GM19397 (cell line): ENCODE data around the gene PLEKHG7.

Experiments used
- ATAC-seq: cut with Tn5 transposase; IDR thresholded peaks from one replicate; pipeline ENCODE4 v1.9.1; 2021; ENCODE audit warnings: mild to moderate bottlenecking, moderate library complexity; ENCODE audit not compliant: unreplicated experiment

The PLEKHG7 gene

DNA sequence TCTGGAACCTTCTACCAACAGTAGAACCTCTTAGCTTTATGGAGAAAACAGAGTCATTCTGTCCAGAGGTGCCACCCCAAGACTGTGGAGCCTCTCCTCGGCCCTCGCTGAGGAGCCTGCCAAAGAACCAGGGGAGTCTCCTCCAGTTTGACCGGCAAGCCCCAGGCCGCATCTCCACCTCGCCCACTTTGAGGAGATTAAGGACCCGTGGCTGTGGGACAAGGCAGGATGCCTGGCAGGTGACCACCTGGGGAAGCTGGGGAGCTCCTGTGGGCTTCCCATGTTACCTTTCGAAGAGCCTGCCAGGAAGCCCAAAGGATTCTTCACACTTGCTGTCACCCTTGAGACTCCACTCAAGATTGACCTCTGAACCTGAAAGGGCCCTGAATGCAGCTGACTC is 3.8 kb downstream of the PLEKHG7 start:
- no peak for ATAC-seq

- no peak for ATAC-seq
These were observed 5.1 kb downstream of the PLEKHG7 start for GRCh38 chr12:92707926-92708325.

GRCh38 chr12:92715625-92716024 is 12.8 kb downstream of the PLEKHG7 start:
- ATAC-seq: no peak

DNA sequence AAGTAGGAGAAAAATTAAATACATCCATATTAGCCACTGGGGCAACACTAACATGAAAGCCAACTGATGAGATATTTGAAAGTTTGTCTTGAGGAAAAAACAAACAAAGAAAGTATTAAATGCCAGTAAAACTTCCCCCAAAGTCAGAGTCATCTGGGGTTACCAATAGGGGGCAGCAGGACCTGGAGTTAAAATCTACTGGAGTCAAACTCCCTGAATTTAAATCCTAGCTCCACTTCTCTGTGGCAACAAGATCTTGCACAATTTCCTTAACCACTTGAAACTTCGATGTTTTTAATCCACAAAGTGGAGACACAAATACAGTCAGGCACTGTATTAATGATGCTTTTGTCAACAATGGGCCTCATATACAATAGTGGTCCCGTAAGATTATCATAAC is 14.4 kb downstream of the PLEKHG7 start:
- no peak for ATAC-seq

DNA sequence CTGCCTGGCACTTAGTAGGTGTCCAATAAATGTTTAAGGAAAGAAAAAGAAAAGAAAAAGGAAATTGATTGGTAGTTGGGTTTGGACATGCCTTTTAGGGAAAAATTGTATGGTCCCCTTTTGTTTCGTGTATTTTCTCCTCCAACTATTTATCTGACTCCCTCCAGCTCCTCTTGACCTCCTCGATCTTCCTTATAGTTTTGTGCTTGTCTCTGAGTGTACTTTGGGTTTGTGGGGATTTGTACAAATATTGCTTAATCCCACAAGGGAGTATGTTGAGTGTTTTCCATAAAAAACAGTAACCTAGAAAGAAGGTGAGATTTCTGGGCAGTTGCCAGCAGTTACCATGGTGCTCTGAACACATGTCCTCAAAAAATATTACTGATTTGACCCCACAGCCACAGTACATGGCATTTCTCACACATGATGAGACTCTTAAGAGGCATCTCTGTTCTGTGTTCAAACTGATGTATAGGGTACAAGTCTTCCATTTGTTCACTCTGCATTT is 15.7 kb downstream of the PLEKHG7 start:
- ATAC-seq: no peak

- no peak for ATAC-seq
These were observed 16.9 kb downstream of the PLEKHG7 start for GRCh38 chr12:92719674-92720073.

DNA sequence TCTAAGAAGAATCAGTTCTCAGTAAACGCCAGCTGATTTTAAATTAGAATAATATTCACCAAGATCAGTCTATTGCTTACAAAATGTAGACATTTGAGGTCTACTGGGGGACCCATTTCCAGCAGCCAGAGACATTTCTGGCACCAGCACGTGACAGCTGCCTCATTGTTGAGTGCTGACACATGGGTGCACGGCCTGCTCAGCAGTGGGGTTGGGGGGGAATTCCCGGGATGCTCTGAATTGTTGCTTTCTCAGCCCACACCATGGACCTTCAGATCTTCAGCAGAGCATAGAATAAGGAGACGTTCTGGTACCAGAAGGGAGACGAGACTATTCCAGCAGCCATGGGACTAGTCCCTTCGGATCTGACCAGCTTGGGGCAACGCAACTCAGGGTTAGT is 18.3 kb downstream of the PLEKHG7 start:
- ATAC-seq: no peak

DNA sequence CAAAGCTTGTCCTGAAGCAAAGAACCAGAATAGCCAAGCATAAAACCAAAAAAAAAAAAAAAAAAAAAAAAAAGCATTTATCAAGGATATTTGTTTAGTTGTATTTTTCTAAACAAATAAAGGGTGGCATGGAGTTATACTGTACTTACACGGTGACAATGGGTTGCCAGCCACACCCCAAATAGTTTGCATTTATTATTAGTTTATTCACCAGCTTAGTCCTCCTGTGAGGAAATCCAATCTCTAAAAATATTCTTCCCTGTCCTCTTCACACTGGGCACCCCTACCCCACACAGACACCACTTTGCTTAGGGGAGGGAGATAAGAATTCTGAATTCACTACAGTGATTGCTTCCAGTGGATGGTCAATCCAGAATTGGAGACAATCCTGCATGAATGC is 18.9 kb downstream of the PLEKHG7 start:
- no peak for ATAC-seq

DNA sequence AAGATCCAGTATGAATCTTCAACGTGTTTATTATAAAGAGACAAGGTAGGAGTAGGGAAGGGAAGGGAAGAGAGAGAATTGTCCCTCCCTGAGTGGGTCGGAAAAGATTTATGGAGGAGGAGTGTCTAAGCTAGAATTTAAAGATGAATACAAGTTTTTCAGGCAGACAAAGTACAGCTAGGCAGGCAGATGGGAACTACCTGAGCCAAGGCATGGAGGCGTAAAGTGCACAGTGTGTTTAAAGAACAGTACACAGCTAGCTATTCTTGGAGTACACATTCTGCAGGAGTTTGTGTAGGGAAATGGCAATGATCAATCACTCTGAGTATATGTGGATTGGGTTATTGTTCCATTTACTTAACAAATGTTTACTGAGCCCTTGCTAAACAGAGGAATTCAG is 20.1 kb downstream of the PLEKHG7 start:
- ATAC-seq: no peak

DNA sequence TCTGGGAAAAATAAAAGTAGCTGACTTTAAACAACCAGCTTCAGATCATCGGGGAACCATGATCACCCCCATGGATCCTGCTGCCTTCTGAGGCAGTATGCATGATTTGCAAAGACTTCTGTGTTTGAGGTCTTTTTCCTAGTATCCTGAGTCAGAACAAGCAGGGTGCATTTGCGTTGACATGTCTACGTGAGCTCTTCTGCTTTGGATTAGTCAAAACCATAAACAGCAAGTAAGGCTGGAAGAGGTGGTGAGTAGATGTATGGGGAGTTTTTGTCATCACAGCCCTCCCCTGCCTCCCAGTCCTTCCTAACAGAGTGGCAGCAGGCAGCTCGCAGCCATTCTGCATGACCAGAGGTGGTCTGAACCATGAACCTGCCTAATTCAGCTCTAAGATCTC is 24.1 kb downstream of the PLEKHG7 start:
- ATAC-seq: no peak

DNA sequence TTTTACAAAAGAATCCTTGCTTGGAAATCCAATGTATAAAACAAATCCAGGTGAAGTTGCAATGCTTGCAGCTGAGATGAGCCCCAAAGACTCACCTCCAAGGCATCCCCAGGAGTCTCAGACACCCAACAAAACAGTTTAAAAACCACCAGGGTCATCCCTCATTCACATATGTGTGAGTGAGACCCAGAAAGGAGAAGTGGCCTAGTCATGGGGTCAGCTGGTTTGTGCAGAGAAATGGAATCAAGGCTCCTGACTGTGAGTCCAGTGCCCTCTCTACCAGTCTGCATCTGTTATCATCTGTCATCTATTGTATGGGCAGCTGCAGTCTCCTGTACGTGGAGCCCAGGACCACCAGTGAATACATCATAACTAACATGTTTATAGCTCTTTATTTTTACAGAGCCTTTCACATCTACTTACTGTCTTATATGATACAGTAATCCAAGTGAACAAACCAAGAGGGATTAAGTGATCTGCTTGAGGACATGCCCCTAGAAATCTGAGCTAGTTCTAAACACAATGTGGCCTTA is 27.1 kb downstream of the PLEKHG7 start:
- ATAC-seq: no peak

DNA sequence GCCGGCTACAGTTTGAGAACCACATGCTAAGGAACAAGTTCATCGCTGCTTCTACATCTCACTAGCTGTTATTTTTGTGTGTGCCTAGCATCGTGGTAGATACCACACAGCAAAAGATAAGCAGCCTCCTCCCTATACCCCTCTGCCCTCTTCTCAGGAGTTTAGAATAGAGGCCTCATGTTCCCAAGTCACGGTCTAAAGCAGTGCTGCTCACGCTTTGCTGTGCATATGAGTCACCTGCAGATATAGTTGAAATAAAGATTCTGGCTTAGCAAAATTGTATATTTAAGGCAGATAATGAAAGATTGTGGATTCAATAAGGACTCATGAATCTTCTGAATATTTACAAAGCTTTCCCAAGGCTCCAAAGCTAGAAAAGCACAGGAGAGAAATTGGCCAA is 28.0 kb downstream of the PLEKHG7 start:
- no peak for ATAC-seq

DNA sequence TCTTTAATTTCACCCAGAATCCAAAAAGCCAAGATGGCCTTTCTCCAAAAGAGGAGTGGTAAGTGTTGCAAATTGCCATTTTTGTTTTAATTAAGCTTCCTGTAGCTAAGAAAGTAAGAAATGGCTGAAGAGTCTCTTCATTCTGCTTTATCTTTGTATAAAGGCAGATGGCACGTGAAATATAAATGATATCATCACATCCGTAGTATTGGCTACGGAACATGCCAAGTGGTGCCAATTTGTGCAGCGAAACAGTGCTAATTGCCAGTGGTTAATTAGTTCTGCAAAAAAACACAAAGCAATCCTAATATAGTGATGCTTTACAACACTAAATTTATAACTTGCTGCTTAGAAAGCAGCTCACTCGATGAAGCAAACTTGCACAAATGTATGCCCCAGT is 29.4 kb downstream of the PLEKHG7 start:
- ATAC-seq: no peak

DNA sequence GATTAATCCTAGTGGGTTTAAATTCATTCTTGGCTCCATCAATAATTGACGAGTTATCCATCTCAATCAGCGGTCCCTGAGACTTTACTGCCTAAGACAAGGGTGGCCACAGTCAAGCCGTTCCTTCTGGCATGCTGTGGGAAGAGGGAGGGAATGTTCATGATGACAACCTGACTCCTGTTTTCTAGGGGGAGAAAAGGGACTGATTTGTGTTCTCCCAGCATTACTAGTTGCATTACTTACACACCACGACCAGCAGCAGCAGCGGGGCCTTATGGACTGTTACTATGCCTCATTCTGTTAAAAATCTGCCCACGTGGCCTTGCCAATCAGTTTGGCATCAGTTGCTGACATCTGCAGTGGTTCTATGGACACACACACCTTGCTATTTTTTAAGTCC is 29.9 kb downstream of the PLEKHG7 start:
- ATAC-seq: no peak

GRCh38 chr12:92733181-92733580 is 30.4 kb downstream of the PLEKHG7 start:
- ATAC-seq: no peak

GRCh38 chr12:92733661-92734060 is 30.9 kb downstream of the PLEKHG7 start:
- no peak for ATAC-seq

DNA sequence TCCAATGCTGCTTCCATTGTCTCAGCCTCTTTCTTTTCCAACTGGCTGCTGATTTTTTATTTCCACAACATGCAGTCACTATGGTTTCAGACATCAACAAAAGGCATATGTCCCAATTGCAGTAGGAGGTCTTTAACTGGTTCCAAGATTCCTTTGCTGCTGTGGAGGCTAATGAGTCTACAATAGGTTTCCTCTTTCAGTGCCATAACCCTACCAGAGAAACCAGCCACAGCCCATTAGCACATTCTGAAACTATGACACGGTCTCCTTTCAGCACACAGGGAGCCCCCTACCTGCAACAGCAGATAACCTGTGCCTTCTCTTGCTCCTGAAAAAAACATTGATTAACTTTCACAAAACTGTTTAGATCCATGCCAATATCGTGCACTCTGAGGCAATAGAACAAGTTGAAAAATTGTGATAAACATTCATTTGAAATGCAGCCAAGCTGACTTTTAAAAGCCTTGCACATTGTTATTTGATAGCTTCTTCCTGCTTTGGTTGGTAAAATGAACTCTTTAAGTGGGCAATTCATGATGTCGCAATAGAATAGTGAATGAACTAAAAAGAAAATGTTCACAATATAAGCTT is 32.4 kb downstream of the PLEKHG7 start:
- no peak for ATAC-seq

DNA sequence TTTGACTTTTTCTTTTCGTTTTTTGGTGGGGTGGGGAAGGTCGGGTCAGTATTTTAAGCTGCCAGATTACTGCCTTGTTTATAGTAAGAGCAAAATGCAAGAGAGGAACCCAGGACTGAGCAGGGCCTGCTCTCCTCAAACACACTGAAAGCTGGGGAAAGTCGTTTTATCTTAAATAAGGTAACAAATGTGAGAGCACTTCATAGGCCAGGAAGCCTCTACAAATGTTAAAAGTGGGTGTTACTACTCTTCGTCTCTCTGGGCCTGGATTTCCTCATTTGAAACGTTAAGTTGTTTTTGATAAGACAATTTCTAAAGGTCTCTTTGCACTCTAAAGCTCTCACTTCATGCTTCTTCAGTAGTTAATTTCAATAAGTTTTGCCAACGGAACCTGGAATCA is 33.8 kb downstream of the PLEKHG7 start:
- no peak for ATAC-seq

- ATAC-seq: no peak
These were observed 35.4 kb downstream of the PLEKHG7 start for GRCh38 chr12:92737855-92738850.

DNA sequence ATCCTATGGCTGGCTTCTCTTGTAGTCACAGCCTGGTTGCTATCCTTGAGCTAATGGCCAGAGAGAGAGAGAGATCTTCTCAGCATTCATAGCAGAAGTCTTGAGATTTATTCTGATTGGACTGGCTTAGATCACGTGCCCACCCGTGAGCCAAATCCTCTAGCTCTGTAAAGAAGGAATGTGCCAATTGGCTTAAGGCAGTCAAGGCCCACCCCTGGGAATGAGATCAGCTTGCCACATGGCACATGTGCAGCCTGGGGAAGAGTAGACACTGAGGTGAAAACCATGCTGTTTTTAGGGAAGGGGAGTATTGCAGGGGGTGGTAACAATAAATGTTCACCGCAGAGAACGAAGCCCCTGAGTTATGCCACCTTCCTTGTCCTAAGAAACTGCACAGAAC is 36.3 kb downstream of the PLEKHG7 start:
- no peak for ATAC-seq

DNA sequence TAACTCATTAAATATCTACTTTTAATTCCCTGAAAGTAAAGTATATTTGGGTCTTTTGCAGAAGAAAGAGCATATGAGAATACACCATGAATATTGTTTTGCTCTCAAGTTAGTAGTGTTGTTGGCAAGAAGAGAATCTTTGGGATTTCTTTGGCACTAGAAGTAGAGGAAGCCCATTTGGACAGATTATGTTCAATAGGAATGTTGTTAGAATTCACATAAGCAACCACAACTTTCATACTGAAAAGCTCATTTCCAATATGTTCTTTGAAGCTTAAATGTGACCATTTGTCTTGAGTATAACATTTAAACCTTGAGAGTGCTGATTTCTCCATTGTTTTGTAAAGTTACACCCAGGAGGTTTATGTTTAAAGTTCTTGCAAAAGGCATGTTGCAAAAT is 37.6 kb downstream of the PLEKHG7 start:
- no peak for ATAC-seq

GRCh38 chr12:92743026-92743425 is 40.2 kb downstream of the PLEKHG7 start:
- no peak for ATAC-seq
